Nephron (organoid): ENCODE results near the gene LINGO4.
A peak's percentile ranks its signal among the peaks of the same experiment; 100 is the strongest.

Experiments used
- H3K27ac Mint-ChIP-seq, 3 experiments: 2 replicates each; pipeline ENCODE4 v1.8.0; 2020; ENCODE audit warnings: mixed read lengths in 3 of 3, mild to moderate bottlenecking in 2 of 3, moderate library complexity in 1 of 3
- H3K27me3 Mint-ChIP-seq: 2 replicates; pipeline ENCODE4 v1.8.0; 2021; ENCODE audit warnings: low read depth, mild to moderate bottlenecking, moderate library complexity, mixed read lengths
- H3K36me3 Mint-ChIP-seq: 2 replicates; pipeline ENCODE4 v1.8.0; 2020; ENCODE audit warnings: low read depth, mixed read lengths
- H3K4me1 Mint-ChIP-seq: 2 replicates; pipeline ENCODE4 v1.8.0; 2020; ENCODE audit warnings: mixed read lengths
- H3K4me3 Mint-ChIP-seq, 3 experiments: 2 replicates each; pipeline ENCODE4 v1.8.0; 2020; ENCODE audit warnings: mild to moderate bottlenecking in 3 of 3, mixed read lengths in 3 of 3, moderate library complexity in 2 of 3
- H3K9me3 Mint-ChIP-seq: 2 replicates; pipeline ENCODE4 v1.8.0; 2020; ENCODE audit warnings: mixed read lengths
- CTCF ChIP-seq, 3 experiments: fragments of 200-600 bp; sonication (generic); IDR thresholded peaks; one replicate each; pipeline ENCODE4 v1.5.0; 2021; ENCODE audit warnings: antibody characterized with exemption in 3 of 3; ENCODE audit not compliant: unreplicated experiment in 3 of 3

The LINGO4 gene

GRCh38 chr1:151803915-151804314 lies 1.3 kb downstream of the LINGO4 start:
- peaks cover 55% of the 10 kb centered on the region for H3K27me3 Mint-ChIP-seq
- H3K36me3 Mint-ChIP-seq, result no peaks in the 10 kb centered on the region
- no peaks in the 10 kb centered on the region for H3K9me3 Mint-ChIP-seq
- H3K4me3 Mint-ChIP-seq, result no peak overlapping the region
- TF ChIP-seq CTCF (IDR thresholded peaks at IDR 0.05; ENCODE audit: unreplicated experiment in 3 of 3), result no peak
- H3K27ac Mint-ChIP-seq, result peak overlapping the region in 1 of 3 experiments; percentile 19
- H3K4me1 Mint-ChIP-seq, result no peaks in the 10 kb centered on the region

- Mint-ChIP-seq H3K4me1 (no peaks in the 10 kb centered on the region), H3K27me3 (peaks cover 54% of the 10 kb centered on the region), H3K9me3 (no peaks in the 10 kb centered on the region), H3K27ac (no peak overlapping the region), H3K36me3 (no peaks in the 10 kb centered on the region), H3K4me3 (no peak overlapping the region)
- no peak for TF ChIP-seq CTCF (IDR thresholded peaks at IDR 0.05; ENCODE audit: unreplicated experiment in 3 of 3)
Observed at GRCh38 chr1:151803164-151803563, 2.1 kb downstream of the LINGO4 start.

- Mint-ChIP-seq H3K27me3 (peaks cover 48% of the 10 kb centered on the region), H3K4me3 (no peak overlapping the region), H3K4me1 (no peaks in the 10 kb centered on the region), H3K36me3 (no peaks in the 10 kb centered on the region), H3K9me3 (no peaks in the 10 kb centered on the region), H3K27ac (no peak overlapping the region)
- no peak for TF ChIP-seq CTCF (IDR thresholded peaks at IDR 0.05; ENCODE audit: unreplicated experiment in 3 of 3)
Observed at GRCh38 chr1:151802372-151802771, 2.8 kb downstream of the LINGO4 start.

GRCh38 chr1:151801846-151802245 lies 3.4 kb downstream of the LINGO4 start:
- TF ChIP-seq CTCF (IDR thresholded peaks at IDR 0.05; ENCODE audit: unreplicated experiment in 3 of 3), result no peak
- Mint-ChIP-seq H3K4me1 (no peaks in the 10 kb centered on the region), H3K27me3 (peaks cover 53% of the 10 kb centered on the region), H3K36me3 (no peaks in the 10 kb centered on the region), H3K27ac (no peak overlapping the region), H3K9me3 (no peaks in the 10 kb centered on the region), H3K4me3 (no peak overlapping the region)

GRCh38 chr1:151801310-151801820 lies 3.9 kb downstream of the LINGO4 start:
- no peaks in the 10 kb centered on the region for H3K4me1 Mint-ChIP-seq
- no peak overlapping the region for H3K4me3 Mint-ChIP-seq
- H3K27me3 Mint-ChIP-seq, result peaks cover 53% of the 10 kb centered on the region
- TF ChIP-seq CTCF (IDR thresholded peaks at IDR 0.05; ENCODE audit: unreplicated experiment in 3 of 3), result no peak
- H3K9me3 Mint-ChIP-seq, result no peaks in the 10 kb centered on the region
- no peaks in the 10 kb centered on the region for H3K36me3 Mint-ChIP-seq
- no peak overlapping the region for H3K27ac Mint-ChIP-seq

- Mint-ChIP-seq H3K36me3 (no peaks in the 10 kb centered on the region), H3K4me1 (no peaks in the 10 kb centered on the region), H3K9me3 (no peaks in the 10 kb centered on the region), H3K4me3 (no peak overlapping the region), H3K27me3 (peaks cover 49% of the 10 kb centered on the region), H3K27ac (no peak overlapping the region)
- TF ChIP-seq CTCF (IDR thresholded peaks at IDR 0.05; ENCODE audit: unreplicated experiment in 3 of 3), result no peak
Observed at GRCh38 chr1:151800830-151801229, 4.4 kb downstream of the LINGO4 start.
